Esophagus muscularis mucosa (tissue), 4 donors: ENCODE results near the gene ACOT12. TPM values are rescaled to one million over a fixed set of nuclear protein-coding genes. Genes with fewer than 3 reads are reported as not detected.

Experiments used
- DNase-seq: peaks from one replicate; pipeline ENCODE4 v3.0.0-alpha.2; 2017; ENCODE audit errors: extremely low spot score
- H3K27ac ChIP-seq, 4 donors: fragments of 200-600 bp; sonication (generic); replicated peaks in 1 of 4; 1 replicate in 3 of 4; 2 replicates in 1 of 4; pipeline ENCODE4 v1.5.1; 2016 to 2019; ENCODE audit warnings: mild to moderate bottlenecking in 1 of 4
- H3K27me3 ChIP-seq, 4 donors: fragments of 200-600 bp; sonication (generic); one replicate each; pipeline versions ENCODE4 v1.5.1 to v1.6.0; 2016 to 2019
- H3K36me3 ChIP-seq, 4 donors: fragments of 200-600 bp; sonication (generic); one replicate each; pipeline ENCODE4 v1.5.1; 2016 to 2019
- H3K4me1 ChIP-seq, 4 donors: fragments of 200-600 bp; sonication (generic); one replicate each; pipeline ENCODE4 v1.5.1; 2016 to 2019
- H3K4me3 ChIP-seq, 4 donors: fragments of 200-600 bp; sonication (generic); 1 replicate in 2 of 4; 2 replicates in 2 of 4; pipeline ENCODE4 v1.5.1; 2016 to 2019; ENCODE audit warnings: mild to moderate bottlenecking in 4 of 4, moderate library complexity in 1 of 4
- H3K9me3 ChIP-seq, 4 donors: fragments of 200-600 bp; sonication (generic); 1 replicate in 3 of 4; 2 replicates in 1 of 4; pipeline ENCODE4 v1.5.1; 2016 to 2019
- EP300 ChIP-seq: sonication (generic); formaldehyde crosslinking; IDR thresholded peaks from one replicate; pipeline ENCODE4 v1.6.1; 2017; ENCODE audit warnings: antibody characterized with exemption
- POLR2A ChIP-seq: fragments of 450-650 bp; IDR thresholded peaks from one replicate; pipeline ENCODE4 v1.6.1; 2017; ENCODE audit warnings: antibody characterized with exemption, moderate library complexity, mild to moderate bottlenecking, low read depth
- POLR2AphosphoS5 ChIP-seq, 2 donors: sonication (generic); formaldehyde crosslinking; IDR thresholded peaks; one replicate each; pipeline ENCODE4 v1.6.1; 2017; ENCODE audit warnings: antibody characterized with exemption in 2 of 2
- WGBS: methylation state at CpG from one replicate; pipeline ENCODE4 v1.1.5; 2018; 5-methylcytosine and 5-hydroxymethylcytosine counted together
- intact Hi-C: fragments of 100-400 bp; cut with DNase I; formaldehyde crosslinking; loops from one replicate; pipeline ENCODE4 v1.15.1; 2023
- total RNA-seq, 4 donors: library from RNA; depleted of rRNA; stranded (reverse); fragments of >200 nt; gene quantifications; one replicate each; pipeline versions ENCODE4 v1.1.0 to v1.2.1, GENCODE V29; 2016
- TF ChIP-seq, protein P1 (sequence below), 3 experiments: fragments of 200-600 bp in 2 of 3; fragments of 450-650 bp in 1 of 3; sonication (generic) in 2 of 3; IDR thresholded peaks; one replicate each; pipeline ENCODE4 v1.5.1; 2017 to 2019; ENCODE audit warnings: antibody characterized with exemption in 3 of 3, mild to moderate bottlenecking in 2 of 3, moderate library complexity in 1 of 3

Gene ACOT12
- total RNA-seq, 4 donors from 2014 or later = not detected

DNA sequence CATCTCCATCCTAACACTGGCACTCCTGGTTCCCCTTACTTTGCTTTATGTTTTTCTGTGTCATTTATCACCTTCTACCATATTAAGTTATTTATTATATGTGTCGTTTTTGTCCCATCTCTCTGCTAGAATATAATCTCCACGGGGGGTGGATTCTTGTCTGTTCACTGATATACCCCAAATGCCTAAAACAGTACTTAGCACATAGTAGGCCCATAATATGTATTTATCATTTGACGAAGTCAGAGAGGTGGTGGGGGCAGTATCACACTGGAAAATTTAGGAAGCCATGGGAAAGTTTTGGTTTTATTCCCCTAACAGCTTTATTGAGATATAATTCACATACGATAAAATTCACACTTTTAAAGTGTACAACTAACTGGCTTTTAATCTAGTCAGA, 78.1 kb downstream of the ACOT12 start:
- WGBS = 92% methylated on average over 4 of the region's 4 CpGs
- no peak overlapping the region for H3K4me3 ChIP-seq
- H3K27me3 ChIP-seq = no peaks in the 10 kb centered on the region
- no peak overlapping the region for H3K27ac ChIP-seq
- no peak for TF ChIP-seq POLR2AphosphoS5 (IDR thresholded peaks at IDR 0.05)
- TF ChIP-seq POLR2A = no peak
- TF ChIP-seq EP300 = no peak
- TF ChIP-seq, protein P1, sequence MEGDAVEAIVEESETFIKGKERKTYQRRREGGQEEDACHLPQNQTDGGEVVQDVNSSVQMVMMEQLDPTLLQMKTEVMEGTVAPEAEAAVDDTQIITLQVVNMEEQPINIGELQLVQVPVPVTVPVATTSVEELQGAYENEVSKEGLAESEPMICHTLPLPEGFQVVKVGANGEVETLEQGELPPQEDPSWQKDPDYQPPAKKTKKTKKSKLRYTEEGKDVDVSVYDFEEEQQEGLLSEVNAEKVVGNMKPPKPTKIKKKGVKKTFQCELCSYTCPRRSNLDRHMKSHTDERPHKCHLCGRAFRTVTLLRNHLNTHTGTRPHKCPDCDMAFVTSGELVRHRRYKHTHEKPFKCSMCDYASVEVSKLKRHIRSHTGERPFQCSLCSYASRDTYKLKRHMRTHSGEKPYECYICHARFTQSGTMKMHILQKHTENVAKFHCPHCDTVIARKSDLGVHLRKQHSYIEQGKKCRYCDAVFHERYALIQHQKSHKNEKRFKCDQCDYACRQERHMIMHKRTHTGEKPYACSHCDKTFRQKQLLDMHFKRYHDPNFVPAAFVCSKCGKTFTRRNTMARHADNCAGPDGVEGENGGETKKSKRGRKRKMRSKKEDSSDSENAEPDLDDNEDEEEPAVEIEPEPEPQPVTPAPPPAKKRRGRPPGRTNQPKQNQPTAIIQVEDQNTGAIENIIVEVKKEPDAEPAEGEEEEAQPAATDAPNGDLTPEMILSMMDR (IDR thresholded peaks at IDR 0.05) = no peak
- no peaks in the 10 kb centered on the region for H3K9me3 ChIP-seq
- H3K4me1 ChIP-seq = no peaks in the 10 kb centered on the region
- no peak for DNase-seq
- peaks cover 25 to 42% (median 41%) of the 10 kb centered on the region in 4 donors for H3K36me3 ChIP-seq
- intact Hi-C loops = no loop called here

DNA sequence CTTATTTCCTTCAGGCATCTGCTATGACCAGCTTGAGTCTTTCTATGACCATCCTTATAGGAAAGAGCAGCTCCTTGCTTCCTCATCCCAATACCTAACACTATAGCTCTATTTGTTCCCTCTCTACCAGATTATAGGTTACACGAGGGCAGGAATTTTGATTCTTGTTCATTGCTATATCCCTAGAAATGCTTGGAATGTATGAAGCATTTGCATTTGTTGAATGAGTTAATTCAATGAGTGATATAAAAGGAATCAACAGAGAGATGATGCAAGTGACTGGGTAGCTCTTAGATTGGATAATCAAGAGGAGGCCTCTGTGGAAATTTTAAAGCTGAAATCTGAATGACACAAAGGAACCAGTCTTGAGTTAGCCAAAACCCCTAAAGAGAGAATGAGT, 78.6 kb downstream of the ACOT12 start:
- peaks cover 29 to 47% (median 45%) of the 10 kb centered on the region in 4 donors for H3K36me3 ChIP-seq
- no peak overlapping the region for H3K27ac ChIP-seq
- TF ChIP-seq POLR2AphosphoS5 (IDR thresholded peaks at IDR 0.05) = no peak
- TF ChIP-seq EP300 = no peak
- no peak for TF ChIP-seq POLR2A
- H3K4me1 ChIP-seq = no peaks in the 10 kb centered on the region
- DNase-seq = no peak
- 87% methylated on average over 1 of the region's 1 CpG for WGBS
- H3K27me3 ChIP-seq = no peaks in the 10 kb centered on the region
- intact Hi-C loops = no loop called here
- H3K4me3 ChIP-seq = no peak overlapping the region
- no peaks in the 10 kb centered on the region for H3K9me3 ChIP-seq

DNA sequence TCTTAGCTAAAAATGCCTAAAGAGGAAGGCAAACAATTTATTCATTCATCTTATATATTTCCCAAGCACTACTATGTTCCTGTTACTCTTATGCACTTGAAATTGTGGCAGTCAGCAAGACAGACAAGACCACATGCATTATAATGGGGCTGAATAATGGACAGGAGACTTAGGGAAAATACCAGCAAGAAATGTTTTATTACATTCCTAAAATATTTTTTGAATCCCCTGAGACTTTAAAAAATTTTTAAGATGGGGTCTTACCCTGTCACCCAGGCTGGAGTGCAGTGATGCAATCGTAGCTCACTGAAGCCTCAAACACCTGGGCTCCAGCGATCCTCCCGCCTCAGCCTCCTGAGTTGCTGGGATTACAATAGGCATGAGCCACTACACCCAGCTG, 79.4 kb downstream of the ACOT12 start:
- Histone ChIP-seq H3K4me1 (no peaks in the 10 kb centered on the region), H3K4me3 (no peak overlapping the region), H3K9me3 (no peaks in the 10 kb centered on the region), H3K27me3 (no peaks in the 10 kb centered on the region), H3K27ac (no peak overlapping the region), H3K36me3 (peaks cover 29 to 54% (median 49%) of the 10 kb centered on the region in 4 donors)
- TF ChIP-seq POLR2A (no peak), EP300 (no peak), POLR2AphosphoS5 (IDR thresholded peaks at IDR 0.05) (no peak)
- TF ChIP-seq, protein P1 (IDR thresholded peaks at IDR 0.05) = no peak
- no peak for DNase-seq
- intact Hi-C loops = no loop called here
- WGBS = 96% methylated on average over 3 of the region's 3 CpGs

DNA sequence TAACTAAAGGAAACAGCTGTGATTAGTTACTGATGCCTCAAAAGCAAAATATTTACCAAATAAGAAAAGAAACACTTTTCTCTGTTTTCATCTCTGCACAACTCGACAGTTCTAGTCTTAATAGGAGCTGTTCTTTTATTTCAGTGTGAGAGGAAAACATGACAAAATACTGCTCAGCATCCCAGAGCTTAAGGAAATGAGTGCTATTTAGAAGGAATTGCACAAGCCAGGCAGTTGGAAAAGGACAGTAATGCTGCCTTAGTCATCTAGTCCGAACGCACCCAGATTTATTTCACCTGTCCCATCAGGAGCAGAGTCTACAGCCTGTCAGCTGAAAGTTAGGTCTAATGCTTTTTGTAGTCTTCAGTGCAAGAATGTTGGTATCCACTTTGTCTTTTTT, 80.2 kb downstream of the ACOT12 start:
- Histone ChIP-seq H3K4me3 (no peak overlapping the region), H3K27me3 (no peaks in the 10 kb centered on the region), H3K36me3 (peaks cover 29 to 62% (median 54%) of the 10 kb centered on the region in 4 donors), H3K27ac (no peak overlapping the region), H3K9me3 (no peaks in the 10 kb centered on the region), H3K4me1 (no peaks in the 10 kb centered on the region)
- 83% methylated on average over 3 of the region's 3 CpGs for WGBS
- intact Hi-C loops = no loop called here
- DNase-seq = no peak
- TF ChIP-seq POLR2A (no peak), EP300 (no peak), POLR2AphosphoS5 (IDR thresholded peaks at IDR 0.05) (no peak)
- TF ChIP-seq, protein P1 (IDR thresholded peaks at IDR 0.05) = no peak

DNA sequence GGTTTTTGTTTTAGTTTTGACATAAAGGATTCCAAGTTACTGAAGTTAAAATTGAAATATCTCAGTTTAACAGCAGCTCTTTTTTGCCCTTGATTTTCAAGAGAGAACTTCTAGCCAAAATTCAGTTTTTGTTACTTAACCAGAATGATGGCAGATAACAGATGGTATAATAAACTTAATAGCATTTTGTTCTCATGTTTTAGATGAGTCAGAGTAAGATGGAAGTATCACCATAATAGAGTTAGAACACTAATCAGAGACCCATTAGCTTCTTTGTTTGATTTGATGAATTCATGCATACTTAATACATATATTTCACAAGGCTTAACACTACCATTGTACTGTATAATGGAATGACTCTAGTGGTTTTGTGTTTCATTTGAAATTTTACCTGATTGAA, 80.7 kb downstream of the ACOT12 start:
- no peaks in the 10 kb centered on the region for H3K9me3 ChIP-seq
- H3K27me3 ChIP-seq = no peaks in the 10 kb centered on the region
- no peak for DNase-seq
- intact Hi-C loops = no loop called here
- no peak overlapping the region for H3K27ac ChIP-seq
- H3K4me1 ChIP-seq = no peaks in the 10 kb centered on the region
- no peak overlapping the region for H3K4me3 ChIP-seq
- peaks cover 29 to 65% (median 54%) of the 10 kb centered on the region in 4 donors for H3K36me3 ChIP-seq
- TF ChIP-seq, protein P1 (IDR thresholded peaks at IDR 0.05) = no peak
- no peak for TF ChIP-seq EP300
- no peak for TF ChIP-seq POLR2AphosphoS5 (IDR thresholded peaks at IDR 0.05)
- no peak for TF ChIP-seq POLR2A
